ENCODE measurements around the gene MYO9B.
"Not testable (repeated sequence)": the region's sequence is repeated elsewhere in the genome, so short reads cannot be mapped to it uniquely, and the experiment has no call there.

Gene MYO9B

DNA sequence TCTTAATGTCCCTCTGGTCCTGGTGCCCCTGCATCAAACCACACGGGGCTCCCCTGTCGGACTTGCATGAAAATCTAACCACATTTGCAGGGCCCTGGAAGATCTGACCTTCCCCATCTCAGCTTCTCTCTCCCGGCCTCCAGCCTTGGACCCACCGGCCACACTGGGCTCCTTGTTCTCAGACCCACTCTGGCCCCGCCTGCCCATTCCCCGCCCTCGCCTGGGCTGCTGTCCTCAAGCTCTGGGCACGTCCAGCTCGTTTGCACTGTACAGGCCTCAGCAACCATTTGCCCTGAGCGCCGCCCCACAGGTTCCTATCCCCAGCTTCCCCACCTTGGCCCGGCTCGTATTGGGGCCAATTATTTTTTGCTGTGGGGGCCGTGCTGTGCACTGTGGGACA, 10.5 kb downstream of the MYO9B start:
- H3K27ac ChIP-seq (ENCODE audit: low read depth, low read length): no peak overlapping the region
- H3K27me3 ChIP-seq (ENCODE audit: control insufficient read depth in 5 of 5, insufficient read depth in 4 of 5, low read length in 5 of 5): no peaks in the 10 kb centered on the region
- no peak overlapping the region for H3K4me3 ChIP-seq (ENCODE audit: low read depth in 1 of 5, low read length in 5 of 5)
- H3K36me3 ChIP-seq (ENCODE audit: control insufficient read depth in 5 of 5, insufficient read depth in 5 of 5, low read length in 5 of 5): peaks cover 0 to 23% (median 3%) of the 10 kb centered on the region in 5 donors
- H3K9me3 ChIP-seq (ENCODE audit: control insufficient read depth in 5 of 5, low read length in 5 of 5): no peaks in the 10 kb centered on the region
- H3K9ac ChIP-seq (ENCODE audit: low read length in 5 of 5): no peak overlapping the region
- H3K4me1 ChIP-seq (ENCODE audit: control insufficient read depth in 5 of 5, insufficient read depth in 5 of 5, low read length in 5 of 5): peaks cover 2 to 56% (median 30%) of the 10 kb centered on the region in 5 donors

DNA sequence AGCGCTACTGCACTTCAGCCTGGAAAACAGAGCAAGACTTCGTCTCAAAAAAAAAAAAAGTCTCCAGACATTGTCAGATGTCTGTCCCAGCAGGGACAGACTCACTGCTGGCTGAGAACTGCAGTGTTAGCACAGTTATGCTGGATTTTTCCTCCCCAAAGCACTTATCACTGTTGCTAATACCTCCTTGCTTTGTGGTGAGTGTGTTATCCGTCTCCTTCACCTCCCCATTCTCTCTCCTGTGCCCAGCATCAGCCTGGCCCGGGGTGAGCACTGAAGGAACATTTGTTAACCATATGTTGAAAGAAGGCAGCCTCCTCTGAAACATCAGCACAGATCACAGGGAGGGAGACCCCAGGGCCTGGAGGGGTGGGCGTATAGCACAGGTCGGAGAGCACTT, 11.3 kb downstream of the MYO9B start:
- Histone ChIP-seq H3K36me3 (ENCODE audit: control insufficient read depth in 5 of 5, insufficient read depth in 5 of 5, low read length in 5 of 5) (peaks cover 0 to 23% (median 3%) of the 10 kb centered on the region in 5 donors), H3K4me1 (ENCODE audit: control insufficient read depth in 5 of 5, insufficient read depth in 5 of 5, low read length in 5 of 5) (peaks cover 2 to 56% (median 34%) of the 10 kb centered on the region in 5 donors), H3K27ac (ENCODE audit: low read depth, low read length) (no peak overlapping the region), H3K9ac (ENCODE audit: low read length in 5 of 5) (no peak overlapping the region), H3K9me3 (ENCODE audit: control insufficient read depth in 5 of 5, low read length in 5 of 5) (no peaks in the 10 kb centered on the region), H3K27me3 (ENCODE audit: control insufficient read depth in 5 of 5, insufficient read depth in 4 of 5, low read length in 5 of 5) (no peaks in the 10 kb centered on the region), H3K4me3 (ENCODE audit: low read depth in 1 of 5, low read length in 5 of 5) (no peak overlapping the region)

DNA sequence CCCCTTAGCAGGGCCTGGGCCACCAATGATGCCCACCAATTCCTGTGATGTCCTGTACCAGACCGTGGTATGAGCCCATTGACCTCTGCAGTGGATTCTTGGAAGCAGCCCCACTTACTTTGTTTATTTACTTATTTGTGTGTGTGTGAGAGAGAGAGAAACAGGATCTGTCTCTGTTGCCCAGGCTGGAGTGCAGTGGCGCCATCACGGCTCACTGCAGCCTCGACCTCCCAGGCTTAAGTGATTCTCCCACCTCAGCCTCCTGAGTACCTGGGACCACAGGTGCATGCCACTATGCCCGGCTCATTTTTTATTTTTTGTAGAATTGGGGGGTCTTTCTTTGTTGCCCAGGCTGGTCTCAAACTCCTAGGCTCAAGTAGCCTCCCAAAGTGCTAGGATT, 13.0 kb downstream of the MYO9B start:
- Histone ChIP-seq H3K27me3 (ENCODE audit: control insufficient read depth in 5 of 5, insufficient read depth in 4 of 5, low read length in 5 of 5) (no peaks in the 10 kb centered on the region), H3K27ac (ENCODE audit: low read depth, low read length) (no peak overlapping the region), H3K9ac (ENCODE audit: low read length in 5 of 5) (no peak overlapping the region), H3K4me3 (ENCODE audit: low read depth in 1 of 5, low read length in 5 of 5) (no peak overlapping the region), H3K36me3 (ENCODE audit: control insufficient read depth in 5 of 5, insufficient read depth in 5 of 5, low read length in 5 of 5) (peaks cover 0 to 23% (median 3%) of the 10 kb centered on the region in 5 donors), H3K4me1 (ENCODE audit: control insufficient read depth in 5 of 5, insufficient read depth in 5 of 5, low read length in 5 of 5) (peaks cover 0 to 56% (median 28%) of the 10 kb centered on the region in 5 donors), H3K9me3 (ENCODE audit: control insufficient read depth in 5 of 5, low read length in 5 of 5) (no peaks in the 10 kb centered on the region)

DNA sequence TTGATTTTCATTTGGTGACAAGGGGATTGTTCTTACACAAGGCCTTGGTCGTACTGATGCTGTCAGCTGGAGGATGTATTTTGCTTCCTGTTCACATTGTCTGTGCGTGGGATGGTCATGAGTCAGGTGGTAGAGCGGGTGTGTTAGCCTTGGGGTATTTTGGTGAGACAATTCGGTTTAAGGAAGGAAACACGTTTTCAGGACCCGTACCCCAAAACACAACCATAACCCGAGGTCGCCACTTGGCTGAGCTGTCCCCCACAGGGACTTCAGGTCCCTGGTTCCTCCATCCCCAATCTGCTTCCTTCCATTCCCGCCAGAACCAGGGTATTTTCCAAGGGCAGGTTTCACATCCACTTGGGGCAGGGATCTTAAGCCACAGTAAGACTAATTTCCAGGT, 15.0 kb downstream of the MYO9B start:
- H3K36me3 ChIP-seq (ENCODE audit: control insufficient read depth in 5 of 5, insufficient read depth in 5 of 5, low read length in 5 of 5): peaks cover 0 to 23% (median 3%) of the 10 kb centered on the region in 5 donors
- H3K27me3 ChIP-seq (ENCODE audit: control insufficient read depth in 5 of 5, insufficient read depth in 4 of 5, low read length in 5 of 5): no peaks in the 10 kb centered on the region
- no peaks in the 10 kb centered on the region for H3K9me3 ChIP-seq (ENCODE audit: control insufficient read depth in 5 of 5, low read length in 5 of 5)
- H3K9ac ChIP-seq (ENCODE audit: low read length in 5 of 5): no peak overlapping the region
- no peak overlapping the region for H3K4me3 ChIP-seq (ENCODE audit: low read depth in 1 of 5, low read length in 5 of 5)
- H3K4me1 ChIP-seq (ENCODE audit: control insufficient read depth in 5 of 5, insufficient read depth in 5 of 5, low read length in 5 of 5): peaks cover 0 to 65% (median 31%) of the 10 kb centered on the region in 5 donors
- H3K27ac ChIP-seq (ENCODE audit: low read depth, low read length): no peak overlapping the region

DNA sequence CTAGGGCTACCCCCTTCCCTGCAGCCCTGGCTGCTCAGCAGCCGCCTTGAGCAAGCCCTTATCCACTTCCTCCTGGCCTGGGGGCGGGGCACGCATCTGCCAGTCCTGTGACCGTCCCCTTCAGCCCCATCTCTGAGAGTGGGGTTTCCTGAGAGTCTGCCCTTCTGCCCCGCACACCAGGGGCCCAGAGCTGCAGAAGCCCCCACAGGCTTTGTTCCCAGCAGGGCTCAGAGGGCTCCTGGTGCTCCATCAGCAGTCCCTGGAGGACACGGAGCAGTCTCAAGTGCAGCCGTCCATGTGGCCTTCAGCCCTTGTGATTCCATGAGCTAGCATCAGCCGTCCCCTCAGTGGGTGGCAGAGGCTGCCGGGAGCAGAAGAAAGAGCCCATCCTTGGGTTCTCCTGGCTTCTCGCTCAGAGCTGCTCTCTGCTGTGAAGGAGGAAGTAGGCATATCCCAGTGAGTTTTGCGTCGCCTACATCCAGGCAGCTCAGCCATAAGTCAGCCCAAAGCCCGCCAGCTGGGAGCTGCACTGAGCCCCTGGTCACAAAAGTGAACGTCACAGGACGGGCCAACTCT, 16.3 kb downstream of the MYO9B start:
- Histone ChIP-seq H3K9ac (ENCODE audit: low read length in 5 of 5) (no peak overlapping the region), H3K4me1 (ENCODE audit: control insufficient read depth in 5 of 5, insufficient read depth in 5 of 5, low read length in 5 of 5) (peaks cover 0 to 65% (median 29%) of the 10 kb centered on the region in 5 donors), H3K9me3 (ENCODE audit: control insufficient read depth in 5 of 5, low read length in 5 of 5) (no peaks in the 10 kb centered on the region), H3K36me3 (ENCODE audit: control insufficient read depth in 5 of 5, insufficient read depth in 5 of 5, low read length in 5 of 5) (peaks cover 0 to 14% (median 0%) of the 10 kb centered on the region in 5 donors), H3K4me3 (ENCODE audit: low read depth in 1 of 5, low read length in 5 of 5) (no peak overlapping the region), H3K27ac (ENCODE audit: low read depth, low read length) (no peak overlapping the region), H3K27me3 (ENCODE audit: control insufficient read depth in 5 of 5, insufficient read depth in 4 of 5, low read length in 5 of 5) (no peaks in the 10 kb centered on the region)

DNA sequence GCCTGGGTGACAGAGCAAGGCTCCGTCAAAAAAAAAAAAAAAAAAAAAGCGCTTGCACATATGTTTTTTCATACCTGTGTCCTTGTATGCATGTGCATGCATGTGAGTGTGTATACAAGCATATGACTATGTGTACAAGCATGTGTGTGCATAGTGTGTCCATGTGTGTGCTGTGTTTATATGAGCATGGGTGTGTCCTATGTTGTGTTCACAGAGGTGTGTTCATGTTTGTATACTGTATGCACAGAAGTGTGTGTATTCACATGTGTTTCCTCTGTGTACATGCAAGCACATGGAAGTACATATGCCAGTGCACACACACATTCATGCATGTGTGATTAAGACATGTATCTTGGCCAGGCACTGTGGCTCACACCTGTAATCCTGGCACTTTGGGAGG, 17.1 kb downstream of the MYO9B start:
- no peaks in the 10 kb centered on the region for H3K27me3 ChIP-seq (ENCODE audit: control insufficient read depth in 5 of 5, insufficient read depth in 4 of 5, low read length in 5 of 5)
- peaks cover 0 to 66% (median 33%) of the 10 kb centered on the region in 5 donors for H3K4me1 ChIP-seq (ENCODE audit: control insufficient read depth in 5 of 5, insufficient read depth in 5 of 5, low read length in 5 of 5)
- peaks cover 0 to 7% (median 0%) of the 10 kb centered on the region in 5 donors for H3K36me3 ChIP-seq (ENCODE audit: control insufficient read depth in 5 of 5, insufficient read depth in 5 of 5, low read length in 5 of 5)
- no peak overlapping the region for H3K9ac ChIP-seq (ENCODE audit: low read length in 5 of 5)
- H3K27ac ChIP-seq (ENCODE audit: low read depth, low read length): no peak overlapping the region
- no peak overlapping the region for H3K4me3 ChIP-seq (ENCODE audit: low read depth in 1 of 5, low read length in 5 of 5)
- no peaks in the 10 kb centered on the region for H3K9me3 ChIP-seq (ENCODE audit: control insufficient read depth in 5 of 5, low read length in 5 of 5)

DNA sequence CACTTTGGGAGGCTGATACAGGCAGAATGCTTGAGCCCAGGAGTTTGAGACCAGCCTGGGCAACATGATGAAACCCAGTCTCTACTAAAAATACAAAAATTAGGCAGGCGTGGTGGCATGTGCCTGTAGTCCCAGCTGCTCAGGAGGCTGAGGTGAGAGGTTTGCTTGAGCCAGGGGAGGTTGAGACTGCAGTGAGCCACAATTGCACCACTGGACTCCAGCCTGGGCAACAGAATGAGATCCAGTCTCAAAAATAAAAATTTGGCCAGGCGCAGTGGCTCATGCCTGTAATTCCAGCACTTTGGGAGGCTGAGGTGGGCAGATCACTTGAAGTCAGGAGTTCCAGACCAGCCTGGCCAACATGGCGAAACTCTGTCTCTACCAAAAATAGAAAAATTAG, 19.1 kb downstream of the MYO9B start:
- not testable (repeated sequence) for H3K36me3 ChIP-seq (ENCODE audit: control insufficient read depth in 5 of 5, insufficient read depth in 5 of 5, low read length in 5 of 5); H3K9me3 ChIP-seq (ENCODE audit: control insufficient read depth in 5 of 5, low read length in 5 of 5); H3K27me3 ChIP-seq (ENCODE audit: control insufficient read depth in 5 of 5, insufficient read depth in 4 of 5, low read length in 5 of 5); H3K9ac ChIP-seq (ENCODE audit: low read length in 5 of 5); H3K27ac ChIP-seq (ENCODE audit: low read depth, low read length)
- peaks cover 0 to 71% (median 34%) of the 10 kb centered on the region in 5 donors for H3K4me1 ChIP-seq (ENCODE audit: control insufficient read depth in 5 of 5, insufficient read depth in 5 of 5, low read length in 5 of 5)
- H3K4me3 ChIP-seq (ENCODE audit: low read depth in 1 of 5, low read length in 5 of 5): peak overlapping the region in 2 of 5 donors; percentile 17 to 40

DNA sequence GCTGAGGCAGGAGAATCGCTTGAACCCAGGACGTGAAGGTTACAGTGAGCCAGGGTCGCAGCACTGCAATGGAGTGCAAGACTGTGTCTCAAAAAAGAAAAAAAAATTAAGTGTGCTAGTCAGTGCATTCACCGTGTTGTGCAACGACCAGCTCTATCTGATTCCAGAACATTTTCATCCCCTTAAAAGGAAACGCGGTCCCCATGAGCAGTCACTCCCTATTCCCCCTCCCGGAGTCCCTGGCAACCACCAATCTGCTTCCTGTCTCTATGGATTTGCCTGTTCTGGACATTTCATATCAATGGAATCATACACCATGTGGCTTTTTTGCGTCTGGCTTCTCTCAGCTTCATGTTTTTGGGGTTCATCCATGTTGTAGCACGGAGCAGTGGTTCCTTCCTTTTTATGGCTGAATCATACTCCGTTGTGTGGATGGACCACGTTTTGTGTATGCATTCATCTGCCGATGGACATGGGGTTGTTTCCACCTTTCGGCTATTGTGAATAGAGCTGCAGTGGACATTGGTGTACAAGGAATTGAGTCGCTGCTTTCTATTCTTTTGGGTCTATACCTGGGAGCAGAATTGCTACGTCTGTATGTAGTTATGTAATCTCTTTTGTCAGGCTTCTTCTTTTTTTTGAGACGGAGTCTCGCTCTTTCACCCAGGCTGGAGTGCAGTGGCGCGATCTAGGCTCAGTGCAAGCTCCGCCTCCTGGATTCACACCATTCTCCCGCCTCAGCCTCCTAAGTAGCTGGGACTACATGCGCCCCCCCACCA, 19.8 kb downstream of the MYO9B start:
- no peaks in the 10 kb centered on the region for H3K27me3 ChIP-seq (ENCODE audit: control insufficient read depth in 5 of 5, insufficient read depth in 4 of 5, low read length in 5 of 5)
- H3K27ac ChIP-seq (ENCODE audit: low read depth, low read length): peak overlapping the region; percentile 74
- H3K4me3 ChIP-seq (ENCODE audit: low read depth in 1 of 5, low read length in 5 of 5): peak overlapping the region in 2 of 5 donors; percentile 17 to 40
- peaks cover 0 to 65% (median 34%) of the 10 kb centered on the region in 5 donors for H3K4me1 ChIP-seq (ENCODE audit: control insufficient read depth in 5 of 5, insufficient read depth in 5 of 5, low read length in 5 of 5)
- no peak overlapping the region for H3K9ac ChIP-seq (ENCODE audit: low read length in 5 of 5)
- peaks cover 0 to 4% (median under 1%) of the 10 kb centered on the region in 5 donors for H3K36me3 ChIP-seq (ENCODE audit: control insufficient read depth in 5 of 5, insufficient read depth in 5 of 5, low read length in 5 of 5)
- H3K9me3 ChIP-seq (ENCODE audit: control insufficient read depth in 5 of 5, low read length in 5 of 5): no peaks in the 10 kb centered on the region

DNA sequence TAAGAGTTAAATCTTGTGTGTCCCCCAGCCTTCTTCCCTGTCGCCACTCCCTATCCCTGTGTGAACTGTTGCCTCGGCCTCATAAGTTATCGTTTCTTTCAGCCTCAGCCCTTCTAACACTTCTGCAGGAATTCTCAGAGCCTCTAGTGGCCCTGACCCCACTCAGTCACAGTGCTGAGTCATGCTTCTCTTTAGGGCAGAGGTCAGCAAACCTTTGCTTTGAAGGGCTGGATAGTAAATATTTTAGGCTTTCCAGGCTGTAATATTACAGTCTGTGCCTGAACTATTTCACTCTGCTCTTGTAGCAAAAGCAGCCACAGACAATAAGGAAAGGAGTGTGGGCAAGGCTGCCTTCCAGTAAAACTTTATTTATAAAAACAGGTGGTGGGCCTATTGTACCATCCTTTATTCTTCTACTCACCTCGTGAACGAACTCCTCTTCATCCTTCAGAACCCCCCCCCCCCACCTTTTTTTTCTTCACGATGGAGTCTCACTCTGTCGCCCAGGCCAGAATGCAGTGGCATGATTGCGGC, 22.1 kb downstream of the MYO9B start:
- peak overlapping the region; percentile 84 for H3K27ac ChIP-seq (ENCODE audit: low read depth, low read length)
- no peaks in the 10 kb centered on the region for H3K9me3 ChIP-seq (ENCODE audit: control insufficient read depth in 5 of 5, low read length in 5 of 5)
- no peaks in the 10 kb centered on the region for H3K27me3 ChIP-seq (ENCODE audit: control insufficient read depth in 5 of 5, insufficient read depth in 4 of 5, low read length in 5 of 5)
- H3K4me3 ChIP-seq (ENCODE audit: low read depth in 1 of 5, low read length in 5 of 5): no peak overlapping the region
- peak overlapping the region in 2 of 5 donors; percentile 30 to 56 for H3K9ac ChIP-seq (ENCODE audit: low read length in 5 of 5)
- peaks cover 0 to 19% (median 18%) of the 10 kb centered on the region in 5 donors for H3K36me3 ChIP-seq (ENCODE audit: control insufficient read depth in 5 of 5, insufficient read depth in 5 of 5, low read length in 5 of 5)
- H3K4me1 ChIP-seq (ENCODE audit: control insufficient read depth in 5 of 5, insufficient read depth in 5 of 5, low read length in 5 of 5): peaks cover 0 to 42% (median 25%) of the 10 kb centered on the region in 5 donors

DNA sequence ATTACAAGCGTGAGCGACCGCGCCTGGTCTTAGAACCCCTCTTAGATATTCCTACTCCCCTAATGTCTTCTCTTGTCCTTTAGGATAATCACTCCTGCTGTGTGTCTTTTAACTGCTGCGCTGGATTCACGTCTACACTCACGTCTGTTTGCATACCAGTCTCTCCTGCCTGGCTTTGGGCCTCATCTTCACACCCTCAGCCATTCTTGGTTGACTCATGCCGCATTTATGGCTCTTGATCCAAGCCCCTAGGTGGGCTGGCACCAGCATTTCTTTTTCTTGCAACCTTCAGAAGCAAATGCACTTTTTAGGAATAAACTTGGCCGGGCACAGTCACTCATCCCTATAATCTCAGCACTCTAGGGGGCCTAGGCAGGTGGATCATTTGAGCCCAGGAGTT, 22.7 kb downstream of the MYO9B start:
- Histone ChIP-seq H3K9ac (ENCODE audit: low read length in 5 of 5) (no peak overlapping the region), H3K9me3 (ENCODE audit: control insufficient read depth in 5 of 5, low read length in 5 of 5) (peaks cover 0 to 4% (median 0%) of the 10 kb centered on the region in 5 donors), H3K36me3 (ENCODE audit: control insufficient read depth in 5 of 5, insufficient read depth in 5 of 5, low read length in 5 of 5) (peaks cover 0 to 25% (median 19%) of the 10 kb centered on the region in 5 donors), H3K27ac (ENCODE audit: low read depth, low read length) (peak overlapping the region; percentile 84), H3K27me3 (ENCODE audit: control insufficient read depth in 5 of 5, insufficient read depth in 4 of 5, low read length in 5 of 5) (no peaks in the 10 kb centered on the region), H3K4me1 (ENCODE audit: control insufficient read depth in 5 of 5, insufficient read depth in 5 of 5, low read length in 5 of 5) (peaks cover 0 to 39% (median 25%) of the 10 kb centered on the region in 5 donors), H3K4me3 (ENCODE audit: low read depth in 1 of 5, low read length in 5 of 5) (no peak overlapping the region)

Measured in subcutaneous abdominal adipose tissue (tissue), 5 donors.